Muscle layer of duodenum (tissue), 2 donors: ENCODE data around the gene FN3K.
"Not testable (repeated sequence)": the region's sequence is repeated elsewhere in the genome, so short reads cannot be mapped to it uniquely, and the experiment has no call there.

Source experiments
- H3K27ac ChIP-seq: one replicate; pipeline ENCODE4 v1.7.0; 2013; ENCODE audit warnings: mild to moderate bottlenecking, low read length
- H3K27me3 ChIP-seq: one replicate; pipeline ENCODE4 v1.7.0; 2013; ENCODE audit warnings: low read depth, mild to moderate bottlenecking, control low read depth, low read length
- H3K36me3 ChIP-seq, 2 donors: one replicate each; pipeline ENCODE4 v1.7.0; 2013; ENCODE audit warnings: low read length in 2 of 2, control low read depth in 1 of 2, mild to moderate bottlenecking in 1 of 2; ENCODE audit not compliant: insufficient read depth in 2 of 2, control insufficient read depth in 1 of 2
- H3K4me1 ChIP-seq, 2 donors: one replicate each; pipeline ENCODE4 v1.7.0; 2013; ENCODE audit warnings: low read length in 2 of 2, mild to moderate bottlenecking in 2 of 2, control low read depth in 1 of 2, moderate library complexity in 1 of 2; ENCODE audit not compliant: insufficient read depth in 2 of 2, control insufficient read depth in 1 of 2
- H3K4me3 ChIP-seq, 2 donors: one replicate each; pipeline ENCODE4 v1.7.0; 2013; ENCODE audit warnings: low read length in 2 of 2, low read depth in 1 of 2, mild to moderate bottlenecking in 1 of 2
- H3K9me3 ChIP-seq, 2 donors: one replicate each; pipeline ENCODE4 v1.7.0; 2013; ENCODE audit warnings: low read length in 2 of 2, control low read depth in 1 of 2, mild to moderate bottlenecking in 1 of 2; ENCODE audit not compliant: control insufficient read depth in 1 of 2
- donor health status: healthy.

Gene FN3K

GRCh38 chr17:82781894-82782274, 46.5 kb downstream of the FN3K start:
- no peaks in the 10 kb centered on the region for H3K4me1 ChIP-seq
- H3K4me3 ChIP-seq = no peak overlapping the region
- no peaks in the 10 kb centered on the region for H3K9me3 ChIP-seq
- no peaks in the 10 kb centered on the region for H3K27me3 ChIP-seq
- H3K27ac ChIP-seq = no peak overlapping the region
- peaks cover 6 to 20% of the 10 kb centered on the region in 2 donors for H3K36me3 ChIP-seq

- no peak overlapping the region for H3K4me3 ChIP-seq
- no peaks in the 10 kb centered on the region for H3K27me3 ChIP-seq
- H3K36me3 ChIP-seq = peaks cover 6 to 20% of the 10 kb centered on the region in 2 donors
- H3K9me3 ChIP-seq = no peaks in the 10 kb centered on the region
- no peaks in the 10 kb centered on the region for H3K4me1 ChIP-seq
- no peak overlapping the region for H3K27ac ChIP-seq
Observed at GRCh38 chr17:82782657-82783207, 47.3 kb downstream of the FN3K start.

- H3K27me3 ChIP-seq = no peaks in the 10 kb centered on the region
- no peaks in the 10 kb centered on the region for H3K4me1 ChIP-seq
- no peaks in the 10 kb centered on the region for H3K9me3 ChIP-seq
- H3K4me3 ChIP-seq = no peak overlapping the region
- H3K36me3 ChIP-seq = peaks cover 6 to 20% of the 10 kb centered on the region in 2 donors
- no peak overlapping the region for H3K27ac ChIP-seq
Observed at GRCh38 chr17:82783498-82783897, 48.1 kb downstream of the FN3K start.

- not testable (repeated sequence) for H3K4me1 ChIP-seq, H3K9me3 ChIP-seq, H3K27me3 ChIP-seq, H3K4me3 ChIP-seq, H3K27ac ChIP-seq
- peaks cover 6 to 20% of the 10 kb centered on the region in 2 donors for H3K36me3 ChIP-seq
Observed at GRCh38 chr17:82785581-82785980, 50.2 kb downstream of the FN3K start.

GRCh38 chr17:82786427-82786826, 51.0 kb downstream of the FN3K start:
- no peaks in the 10 kb centered on the region for H3K27me3 ChIP-seq
- H3K9me3 ChIP-seq = no peaks in the 10 kb centered on the region
- H3K4me1 ChIP-seq = no peaks in the 10 kb centered on the region
- peaks cover 6 to 22% of the 10 kb centered on the region in 2 donors for H3K36me3 ChIP-seq
- no peak overlapping the region for H3K4me3 ChIP-seq
- no peak overlapping the region for H3K27ac ChIP-seq

- Histone ChIP-seq H3K36me3 (peaks cover 6 to 24% of the 10 kb centered on the region in 2 donors), H3K9me3 (no peaks in the 10 kb centered on the region), H3K4me1 (no peaks in the 10 kb centered on the region), H3K27me3 (no peaks in the 10 kb centered on the region), H3K27ac (no peak overlapping the region), H3K4me3 (no peak overlapping the region)
Observed at GRCh38 chr17:82787081-82787848, 51.9 kb downstream of the FN3K start.

GRCh38 chr17:82788206-82789001, 53.0 kb downstream of the FN3K start:
- Histone ChIP-seq H3K4me1 (peaks cover 0 to 3% of the 10 kb centered on the region in 2 donors), H3K36me3 (peaks cover 2 to 19% of the 10 kb centered on the region in 2 donors), H3K4me3 (no peak overlapping the region), H3K27ac (no peak overlapping the region), H3K27me3 (no peaks in the 10 kb centered on the region), H3K9me3 (no peaks in the 10 kb centered on the region)

- H3K27ac ChIP-seq = no peak overlapping the region
- H3K4me3 ChIP-seq = no peak overlapping the region
- H3K36me3 ChIP-seq = peaks cover 0 to 13% of the 10 kb centered on the region in 2 donors
- no peaks in the 10 kb centered on the region for H3K9me3 ChIP-seq
- peaks cover 0 to 10% of the 10 kb centered on the region in 2 donors for H3K4me1 ChIP-seq
- H3K27me3 ChIP-seq = no peaks in the 10 kb centered on the region
Observed at GRCh38 chr17:82789051-82789592, 53.7 kb downstream of the FN3K start.

- Histone ChIP-seq H3K36me3 (peaks cover 0 to 7% of the 10 kb centered on the region in 2 donors), H3K27ac (no peak overlapping the region), H3K9me3 (no peaks in the 10 kb centered on the region), H3K4me3 (no peak overlapping the region), H3K27me3 (no peaks in the 10 kb centered on the region), H3K4me1 (peaks cover 0 to 17% of the 10 kb centered on the region in 2 donors)
Observed at GRCh38 chr17:82789806-82790205, 54.4 kb downstream of the FN3K start.

GRCh38 chr17:82790391-82790790, 55.0 kb downstream of the FN3K start:
- Histone ChIP-seq H3K36me3 (peaks cover 0 to 7% of the 10 kb centered on the region in 2 donors), H3K4me1 (peaks cover 0 to 18% of the 10 kb centered on the region in 2 donors), H3K27ac (no peak overlapping the region), H3K27me3 (no peaks in the 10 kb centered on the region), H3K9me3 (no peaks in the 10 kb centered on the region), H3K4me3 (no peak overlapping the region)

GRCh38 chr17:82791532-82791931, 56.1 kb downstream of the FN3K start:
- Histone ChIP-seq H3K4me3 (no peak overlapping the region), H3K9me3 (no peaks in the 10 kb centered on the region), H3K27ac (no peak overlapping the region), H3K27me3 (no peaks in the 10 kb centered on the region), H3K36me3 (peaks cover 0 to 7% of the 10 kb centered on the region in 2 donors), H3K4me1 (peaks cover 0 to 18% of the 10 kb centered on the region in 2 donors)
